Hippocampal formation (tissue), 2 donors: ENCODE results near the gene BBS12.

Source experiments
- DNase-seq, 2 donors: peaks; one replicate each; lab custom pipeline; 2025; lab: John Stamatoyannopoulos, UW

Gene BBS12

GRCh38 chr4:122715221-122715620, 17.3 kb upstream of the BBS12 start:
- DNase-seq, result no peak

- DNase-seq, result peak; percentile 27 to 39
Observed at GRCh38 chr4:122716825-122717448, 15.6 kb upstream of the BBS12 start.

- DNase-seq, result no peak
Observed at GRCh38 chr4:122718281-122718680, 14.2 kb upstream of the BBS12 start.

- DNase-seq, result no peak
Observed at GRCh38 chr4:122722256-122722655, 10.2 kb upstream of the BBS12 start.

GRCh38 chr4:122728856-122729255, 3.6 kb upstream of the BBS12 start:
- no peak for DNase-seq

- no peak for DNase-seq
Observed at GRCh38 chr4:122731676-122732075, 828 bp upstream of the BBS12 start.

- DNase-seq, result no peak
Observed at GRCh38 chr4:122733787-122734120, 1.2 kb downstream of the BBS12 start.

GRCh38 chr4:122739174-122739573, 6.7 kb downstream of the BBS12 start:
- DNase-seq, result no peak

- DNase-seq, result no peak
Observed at GRCh38 chr4:122742933-122743829, 10.7 kb downstream of the BBS12 start.

GRCh38 chr4:122744229-122744628, 11.7 kb downstream of the BBS12 start:
- DNase-seq, result no peak

- DNase-seq, result no peak
Observed at GRCh38 chr4:122746485-122746965, 14.0 kb downstream of the BBS12 start.

GRCh38 chr4:122747068-122747467, 14.6 kb downstream of the BBS12 start:
- no peak for DNase-seq

GRCh38 chr4:122747883-122748282, 15.4 kb downstream of the BBS12 start:
- no peak for DNase-seq

- DNase-seq, result no peak
Observed at GRCh38 chr4:122749704-122750454, 17.4 kb downstream of the BBS12 start.

GRCh38 chr4:122755675-122756074, 23.2 kb downstream of the BBS12 start:
- no peak for DNase-seq

GRCh38 chr4:122758033-122758432, 25.5 kb downstream of the BBS12 start:
- DNase-seq, result peak in 1 of 2 donors; percentile 62

GRCh38 chr4:122759639-122760310, 27.3 kb downstream of the BBS12 start:
- no peak for DNase-seq

- no peak for DNase-seq
Observed at GRCh38 chr4:122762520-122762919, 30.0 kb downstream of the BBS12 start.

GRCh38 chr4:122762966-122763716, 30.6 kb downstream of the BBS12 start:
- no peak for DNase-seq

GRCh38 chr4:122764071-122764820, 31.7 kb downstream of the BBS12 start:
- no peak for DNase-seq

GRCh38 chr4:122764821-122765215, 32.3 kb downstream of the BBS12 start:
- no peak for DNase-seq
